Astrocyte of the cerebellum (primary cell): Measurements from ENCODE around the gene CCDC9B.

Experiments used
- DNase-seq: peaks from one replicate; pipeline ENCODE4 v3.0.0-alpha.2; 2011; ENCODE audit warnings: low read depth
- H3K4me3 ChIP-seq: 2 replicates; pipeline ENCODE4 v1.5.1; 2011; ENCODE audit warnings: mild to moderate bottlenecking, low read depth, low read length, moderate library complexity
- in situ Hi-C: cut with HindIII; loops from 2 replicates; pipeline ENCODE4 v1.10.0; 2017; ENCODE audit warnings: low sequenced_read_pairs
- TF ChIP-seq, protein P1 (sequence below): IDR thresholded peaks from 2 replicates; pipeline ENCODE4 v1.5.1; 2012; ENCODE audit warnings: low read length, low read depth, moderate library complexity, mild to moderate bottlenecking; ENCODE audit errors: missing control alignments

CCDC9B gene

GRCh38 chr15:40310993-40311392 lies 29.7 kb downstream of the CCDC9B start:
- in situ Hi-C loops = no loop called here

GRCh38 chr15:40310001-40310959 lies 30.5 kb downstream of the CCDC9B start:
- no peak for DNase-seq
- no peak overlapping the region for H3K4me3 ChIP-seq
- TF ChIP-seq, protein P1, sequence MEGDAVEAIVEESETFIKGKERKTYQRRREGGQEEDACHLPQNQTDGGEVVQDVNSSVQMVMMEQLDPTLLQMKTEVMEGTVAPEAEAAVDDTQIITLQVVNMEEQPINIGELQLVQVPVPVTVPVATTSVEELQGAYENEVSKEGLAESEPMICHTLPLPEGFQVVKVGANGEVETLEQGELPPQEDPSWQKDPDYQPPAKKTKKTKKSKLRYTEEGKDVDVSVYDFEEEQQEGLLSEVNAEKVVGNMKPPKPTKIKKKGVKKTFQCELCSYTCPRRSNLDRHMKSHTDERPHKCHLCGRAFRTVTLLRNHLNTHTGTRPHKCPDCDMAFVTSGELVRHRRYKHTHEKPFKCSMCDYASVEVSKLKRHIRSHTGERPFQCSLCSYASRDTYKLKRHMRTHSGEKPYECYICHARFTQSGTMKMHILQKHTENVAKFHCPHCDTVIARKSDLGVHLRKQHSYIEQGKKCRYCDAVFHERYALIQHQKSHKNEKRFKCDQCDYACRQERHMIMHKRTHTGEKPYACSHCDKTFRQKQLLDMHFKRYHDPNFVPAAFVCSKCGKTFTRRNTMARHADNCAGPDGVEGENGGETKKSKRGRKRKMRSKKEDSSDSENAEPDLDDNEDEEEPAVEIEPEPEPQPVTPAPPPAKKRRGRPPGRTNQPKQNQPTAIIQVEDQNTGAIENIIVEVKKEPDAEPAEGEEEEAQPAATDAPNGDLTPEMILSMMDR = peak; percentile 62
- in situ Hi-C loops = no loop called here

More at GRCh38 chr15:40310993-40311392, 29.7 kb downstream of the CCDC9B start:
- no peak for DNase-seq
- no peak overlapping the region for H3K4me3 ChIP-seq
- TF ChIP-seq, protein P1 = no peak

DNA sequence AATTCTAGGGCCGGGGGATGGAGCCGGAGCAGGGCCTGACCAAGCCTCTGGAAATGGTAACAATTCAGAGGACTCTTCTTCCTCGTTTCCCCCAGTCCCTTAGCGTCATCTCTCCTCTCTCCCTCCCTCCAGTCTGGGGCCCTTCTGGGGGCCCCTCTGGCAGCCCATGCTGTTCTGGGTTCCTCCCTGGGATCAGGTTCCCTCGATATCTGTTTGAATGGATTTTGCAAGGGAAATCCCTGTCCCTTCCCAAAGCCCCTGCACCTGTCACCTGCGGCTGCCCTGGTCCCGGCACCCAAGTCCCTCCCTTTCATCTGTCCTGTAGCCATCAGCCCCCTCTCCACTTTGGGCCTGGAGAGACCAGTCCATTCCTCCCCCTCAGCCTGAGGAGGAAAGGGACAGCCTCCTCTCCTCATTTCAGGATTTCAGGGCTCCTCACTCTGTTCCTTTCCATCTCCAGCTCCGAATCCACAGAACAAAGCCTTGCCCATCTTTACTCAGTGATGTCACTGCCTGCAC lies 31.3 kb downstream of the CCDC9B start:
- no peak for DNase-seq
- in situ Hi-C loops = no loop called here
- TF ChIP-seq, protein P1 = no peak
- no peak overlapping the region for H3K4me3 ChIP-seq

- no peak within 1 kb of the TSS for H3K4me3 ChIP-seq
- no peak for DNase-seq
- in situ Hi-C loops = no loop called here
- TF ChIP-seq, protein P1 = peak; percentile 21
Measured at GRCh38 chr15:40307421-40308211, 33.1 kb downstream of the CCDC9B start, which contains the start of gene PLCB2. Gene PLCB2 (minus strand): TSS chr15:40307935. CDS start chr15:40307672, 263 bp downstream.

DNA sequence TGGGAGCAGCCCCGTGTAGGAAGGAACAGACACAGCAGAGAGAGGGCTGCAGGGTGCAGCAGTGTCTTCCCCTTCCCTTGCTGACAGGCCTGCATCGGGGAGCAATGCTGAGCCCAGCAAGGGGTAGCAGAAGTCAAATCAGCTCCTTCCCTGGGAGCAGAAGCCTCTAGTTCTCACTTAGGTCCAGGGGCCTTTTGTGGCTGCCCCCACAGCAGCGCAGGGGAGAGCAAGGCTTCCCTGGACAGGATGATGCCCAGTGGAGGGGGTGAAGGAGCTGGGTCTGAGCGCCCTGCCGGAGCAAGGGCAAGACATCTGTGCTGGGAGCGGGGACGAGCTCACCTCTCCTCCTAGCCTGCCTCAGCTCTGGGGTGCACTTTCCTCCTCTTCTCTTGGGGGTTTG lies 33.8 kb downstream of the CCDC9B start:
- no peak for DNase-seq
- in situ Hi-C loops = no loop called here
- TF ChIP-seq, protein P1 = no peak
- H3K4me3 ChIP-seq = no peak overlapping the region

DNA sequence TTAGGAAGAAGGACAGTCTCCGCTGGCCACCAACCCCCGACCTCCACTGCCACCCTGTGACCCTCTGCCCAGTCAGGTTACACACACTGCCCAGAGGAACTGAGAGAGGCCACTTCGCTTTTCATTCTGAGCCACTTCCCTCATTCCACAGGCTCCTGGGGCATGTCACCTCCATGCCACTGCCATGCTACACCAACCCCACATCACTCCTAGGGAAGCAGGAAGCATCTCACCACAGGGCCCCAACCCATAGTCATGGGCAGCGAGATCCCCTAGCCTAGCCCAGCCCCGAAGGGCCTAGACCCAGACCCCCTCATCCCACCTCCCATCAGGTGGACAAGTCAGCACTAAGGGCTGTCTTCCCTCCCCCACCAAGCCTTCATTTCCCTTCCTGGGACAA lies 34.4 kb downstream of the CCDC9B start:
- no peak for DNase-seq
- in situ Hi-C loops = no loop called here
- no peak overlapping the region for H3K4me3 ChIP-seq
- TF ChIP-seq, protein P1 = no peak
